GM12878 (cell line): ENCODE results near the gene IL1R2. TPM values are rescaled to one million over a fixed set of nuclear protein-coding genes. Genes with fewer than 3 reads are reported as not detected.

Source experiments
- ATAC-seq: fragments of 200-7000 bp; cut with Tn5 transposase; 3 replicates; pipeline ENCODE4 v1.9.1; 2020; ENCODE audit warnings: mild to moderate bottlenecking, moderate library complexity
- BruUV-seq: library from RNA; stranded (reverse); fragments of 400-500 nt; replicated peaks from 2 replicates; lab custom pipeline; 2021; lab: Mats Ljungman, UMichigan
- CTCF ChIA-PET: fragments of 300-600 bp; sonication (Branson Sonifier 250); formaldehyde crosslinking; extraction: SDS; loops from one replicate; lab custom pipeline; 2021; ENCODE audit warnings: inconsistent platforms; lab: Yijun Ruan, JAX
- POLR2A ChIA-PET: fragments of 350-600 bp; formaldehyde crosslinking; extraction: SDS; loops from one replicate; lab custom pipeline; 2021; ENCODE audit warnings: inconsistent platforms; lab: Charles Lee
- RAD21 ChIA-PET: fragments of 300-600 bp; sonication (Branson Sonifier 250); formaldehyde crosslinking; loops from one replicate; lab custom pipeline; 2023; ENCODE audit warnings: antibody characterized with exemption; ENCODE audit not compliant: unreplicated experiment; lab: Charles Lee
- SMC1A ChIA-PET: fragments of 300-600 bp; sonication (Branson Sonifier 250); formaldehyde crosslinking; loops from one replicate; lab custom pipeline; 2023; ENCODE audit not compliant: unreplicated experiment, uncharacterized antibody; lab: Charles Lee
- DNase-seq: peaks from one replicate; pipeline ENCODE4 v3.0.0-alpha.2; 2011; ENCODE audit warnings: low read depth, low spot score
- FAIRE-seq: peaks from 3 replicates; lab custom pipeline; 2011; peaks lifted over from hg19 to GRCh38; lab: Jason Lieb, UNC
- H2AFZ ChIP-seq: 2 replicates; pipeline ENCODE4 v1.6.0; 2011; ENCODE audit warnings: low read depth, low read length, control low read depth; ENCODE audit not compliant: control insufficient read depth
- H3K27ac ChIP-seq: 2 replicates; pipeline ENCODE4 v1.5.1; 2011; ENCODE audit warnings: control low read depth; ENCODE audit not compliant: control insufficient read depth, insufficient read depth
- H3K27me3 ChIP-seq, 2 experiments: replicated peaks in 1 of 2; 2 replicates each; pipeline versions ENCODE4 v1.6.0 to v1.6.1; 2011; ENCODE audit warnings: low read length in 1 of 2; ENCODE audit not compliant: control insufficient read depth in 2 of 2, insufficient read depth in 2 of 2
- H3K36me3 ChIP-seq, 2 experiments: 2 replicates each; pipeline ENCODE4 v1.5.1; 2011; ENCODE audit warnings: low read length in 1 of 2; ENCODE audit not compliant: control insufficient read depth in 2 of 2, insufficient read depth in 2 of 2
- H3K4me1 ChIP-seq: 2 replicates; pipeline ENCODE4 v1.6.1; 2011; ENCODE audit warnings: mild to moderate bottlenecking, low read length, moderate library complexity, mixed read lengths; ENCODE audit not compliant: control insufficient read depth, insufficient read depth
- H3K4me2 ChIP-seq: 2 replicates; pipeline ENCODE4 v1.6.0; 2011; ENCODE audit warnings: control low read depth; ENCODE audit not compliant: control insufficient read depth, insufficient read depth
- H3K4me3 ChIP-seq: fragments of 200-600 bp; sonication (generic); 2 replicates; pipeline ENCODE4 v1.5.1; 2016
- H3K79me2 ChIP-seq: 2 replicates; pipeline ENCODE4 v1.6.0; 2011; ENCODE audit warnings: low read length; ENCODE audit not compliant: control insufficient read depth, insufficient read depth
- H3K9ac ChIP-seq: 2 replicates; pipeline ENCODE4 v1.8.0; 2011; ENCODE audit warnings: low read length, control low read depth, mixed read lengths; ENCODE audit not compliant: control insufficient read depth, insufficient read depth
- H3K9me3 ChIP-seq: replicated peaks from 3 replicates; pipeline ENCODE4 v1.5.1; 2011; ENCODE audit warnings: mild to moderate bottlenecking, low read length; ENCODE audit not compliant: control insufficient read depth, insufficient read depth
- H4K20me1 ChIP-seq: 2 replicates; pipeline ENCODE4 v1.6.0; 2011; ENCODE audit not compliant: control insufficient read depth, insufficient read depth
- BACH1 ChIP-seq: fragments of 450-650 bp; IDR thresholded peaks from 2 replicates; pipeline ENCODE4 v1.6.1; 2017; ENCODE audit warnings: mild to moderate bottlenecking, borderline replicate concordance
- CHD2 ChIP-seq: IDR thresholded peaks from 2 replicates; pipeline ENCODE4 v1.6.1; 2011; ENCODE audit warnings: low read depth, low read length, improper control_type of control experiment, borderline replicate concordance
- ELK1 ChIP-seq: IDR thresholded peaks from 2 replicates; pipeline ENCODE4 v1.6.1; 2012; ENCODE audit warnings: low read depth, low read length, improper control_type of control experiment
- EP300 ChIP-seq, 2 experiments: fragments of 150-350 bp in 1 of 2; IDR thresholded peaks; 2 replicates each; pipeline ENCODE4 v1.6.1; 2011 to 2012; ENCODE audit warnings: low read depth in 2 of 2, low read length in 2 of 2, borderline replicate concordance in 1 of 2, improper control_type of control experiment in 1 of 2, inconsistent platforms in 1 of 2; ENCODE audit not compliant: control insufficient read depth in 1 of 2
- HDAC2 ChIP-seq: fragments of 200-600 bp; sonication (generic); IDR thresholded peaks from 2 replicates; pipeline ENCODE4 v1.6.1; 2017
- IKZF1 ChIP-seq: fragments of 450-650 bp; conservative IDR thresholded peaks from 2 replicates; pipeline ENCODE4 v1.6.1; 2017; ENCODE audit warnings: antibody characterized with exemption, mild to moderate bottlenecking
- MYB ChIP-seq: fragments of 150-350 bp; IDR thresholded peaks from 2 replicates; pipeline ENCODE4 v1.6.1; 2014; ENCODE audit warnings: mild to moderate bottlenecking, low read depth, low read length, borderline replicate concordance
- NKRF ChIP-seq: fragments of 450-650 bp; conservative IDR thresholded peaks from 2 replicates; pipeline ENCODE4 v1.6.1; 2017; ENCODE audit warnings: mild to moderate bottlenecking, moderate library complexity
- NR2C2 ChIP-seq: IDR thresholded peaks from 2 replicates; pipeline ENCODE4 v1.6.1; 2011; ENCODE audit warnings: borderline replicate concordance, low read depth; ENCODE audit not compliant: control insufficient read depth, insufficient read length
- NRF1 ChIP-seq: conservative IDR thresholded peaks from 2 replicates; pipeline ENCODE4 v1.6.1; 2011; ENCODE audit warnings: mild to moderate bottlenecking, low read depth, low read length, improper control_type of control experiment
- RELB ChIP-seq: fragments of 450-650 bp; IDR thresholded peaks from 2 replicates; pipeline ENCODE4 v1.6.1; 2017; ENCODE audit warnings: low read depth, mild to moderate bottlenecking, moderate library complexity
- SMARCA5 ChIP-seq: fragments of 450-650 bp; IDR thresholded peaks from 2 replicates; pipeline ENCODE4 v1.6.1; 2017; ENCODE audit warnings: mild to moderate bottlenecking
- SMC3 ChIP-seq: IDR thresholded peaks from 2 replicates; pipeline ENCODE4 v1.6.1; 2011; ENCODE audit warnings: low read length, improper control_type of control experiment, borderline replicate concordance
- SP1 ChIP-seq: IDR thresholded peaks from one replicate; pipeline ENCODE4 v1.6.1; 2011; ENCODE audit warnings: low read depth, low read length
- ZNF217 ChIP-seq: fragments of 450-650 bp; IDR thresholded peaks from 2 replicates; pipeline ENCODE4 v1.6.1; 2017; ENCODE audit warnings: antibody characterized with exemption, mild to moderate bottlenecking
- WGBS: methylation state at CpG from one replicate; pipeline ENCODE4 v1.1.6; 2016; ENCODE audit warnings: low lambda C conversion rate; ENCODE audit not compliant: insufficient replicate concordance, insufficient coverage; ENCODE audit errors: missing lambda C conversion rate; 5-methylcytosine and 5-hydroxymethylcytosine counted together
- in situ Hi-C: fragments of 300-500 bp; cut with MboI; formaldehyde crosslinking; loops from 9 replicates; pipeline ENCODE4 v1.14.3; 2018; ENCODE audit warnings: mixed read lengths
- intact Hi-C: fragments of 100-400 bp; cut with micrococcal nuclease; formaldehyde crosslinking; loops from one replicate; pipeline ENCODE4 v1.14.2; 2022; ENCODE audit not compliant: unreplicated experiment
- polyA plus RNA-seq, 11 experiments: library from polyadenylated mRNA; depleted of rRNA in 4 of 11; unstranded in 6 of 11; stranded (reverse) in 5 of 11; fragments of >200 nt; fragmentation: Nextera tagmentation in 4 of 11; fragmentation: Illumina TruSeq in 1 of 11; extraction: Ambion mirVana in 4 of 11; extraction: Trizol in 1 of 11; gene quantifications; 1 replicate in 1 of 11; 2 replicates in 10 of 11; pipeline versions ENCODE4 v1.2.1 to v1.2.3, GENCODE V29; 2011 to 2016; ENCODE audit warnings: inconsistent platforms in 2 of 11, missing spikeins in 2 of 11, low read depth in 1 of 11
- total RNA-seq, 4 experiments: library from RNA; depleted of rRNA in 3 of 4; stranded (reverse); fragments of >200 nt in 3 of 4; fragmentation: Illumina TruSeq in 1 of 4; extraction: Trizol in 1 of 4; gene quantifications; 2 replicates each; pipeline versions ENCODE4 v1.2.1 to v1.2.3, GENCODE V29; 2013 to 2021

The IL1R2 gene
- total and polyA plus RNA-seq, 10 of the 15 experiments (the other 5 are each of a cell fraction or from before 2014, with no cell fraction given) = 0.44 to 6.4 (median 0.62) TPM

GRCh38 chr2:102074152-102074783 lies 82.5 kb downstream of the IL1R2 start (continued):
- TF ChIP-seq RELB (no peak), HDAC2 (no peak), BACH1 (no peak), SMC3 (peak; percentile 11; the same call in 1 of the 2 replicates), NRF1 (no peak)
- TF ChIP-seq, all 136 proteins: peak for 6

- SMC1A ChIA-PET = interaction anchor here (1.4 to 4.0 kb wide), 3 partner anchors 12 to 91 kb away, joined by 3 to 24 read pairs (median 22); no protein-coding TSS in a partner anchor
- RAD21 ChIA-PET = interaction anchor here (2.0 kb wide), 1 partner anchor 165 kb away, joined by 12 read pairs; no protein-coding TSS in a partner anchor
- Histone ChIP-seq H3K27ac (no peak overlapping the region), H3K79me2 (no peaks in the 10 kb centered on the region), H3K4me1 (peaks cover 11% of the 10 kb centered on the region; the same call in 1 of the 2 replicates), H3K9me3 (no peaks in the 10 kb centered on the region), H3K4me2 (no peak overlapping the region), H2AFZ (no peak overlapping the region), H4K20me1 (no peaks in the 10 kb centered on the region), H3K27me3 (no peaks in the 10 kb centered on the region), H3K36me3 (no peaks in the 10 kb centered on the region), H3K9ac (no peak overlapping the region), H3K4me3 (no peak overlapping the region)
- no TSS peak for BruUV-seq
- FAIRE-seq (no peak), ATAC-seq (no peak), DNase-seq (no peak)
- POLR2A ChIA-PET = no interaction called here
- intact Hi-C loops (no loop called here), in situ Hi-C loops (no loop called here)
- WGBS = 0% methylated on average over 2 of the region's 2 CpGs
- CTCF ChIA-PET = interaction anchor here (1.1 to 2.2 kb wide), 2 partner anchors 43 to 49 kb away, joined by 3 to 6 read pairs; no protein-coding TSS in a partner anchor
- TF ChIP-seq MYB (no peak), ZNF217 (no peak), IKZF1 (no peak), NR2C2 (no peak), SP1 (no peak), SMARCA5 (no peak), NKRF (no peak), CHD2 (no peak), EP300 (IDR thresholded peaks at IDR 0.05; ENCODE audit: borderline replicate concordance in 1 of 2, control insufficient read depth in 1 of 2, low read depth in 2 of 2, low read length in 2 of 2) (no peak), ELK1 (no peak)
Measured at GRCh38 chr2:102075479-102075878, 83.7 kb downstream of the IL1R2 start.
